Measurements from ENCODE around the gene SERP2.

DNA sequence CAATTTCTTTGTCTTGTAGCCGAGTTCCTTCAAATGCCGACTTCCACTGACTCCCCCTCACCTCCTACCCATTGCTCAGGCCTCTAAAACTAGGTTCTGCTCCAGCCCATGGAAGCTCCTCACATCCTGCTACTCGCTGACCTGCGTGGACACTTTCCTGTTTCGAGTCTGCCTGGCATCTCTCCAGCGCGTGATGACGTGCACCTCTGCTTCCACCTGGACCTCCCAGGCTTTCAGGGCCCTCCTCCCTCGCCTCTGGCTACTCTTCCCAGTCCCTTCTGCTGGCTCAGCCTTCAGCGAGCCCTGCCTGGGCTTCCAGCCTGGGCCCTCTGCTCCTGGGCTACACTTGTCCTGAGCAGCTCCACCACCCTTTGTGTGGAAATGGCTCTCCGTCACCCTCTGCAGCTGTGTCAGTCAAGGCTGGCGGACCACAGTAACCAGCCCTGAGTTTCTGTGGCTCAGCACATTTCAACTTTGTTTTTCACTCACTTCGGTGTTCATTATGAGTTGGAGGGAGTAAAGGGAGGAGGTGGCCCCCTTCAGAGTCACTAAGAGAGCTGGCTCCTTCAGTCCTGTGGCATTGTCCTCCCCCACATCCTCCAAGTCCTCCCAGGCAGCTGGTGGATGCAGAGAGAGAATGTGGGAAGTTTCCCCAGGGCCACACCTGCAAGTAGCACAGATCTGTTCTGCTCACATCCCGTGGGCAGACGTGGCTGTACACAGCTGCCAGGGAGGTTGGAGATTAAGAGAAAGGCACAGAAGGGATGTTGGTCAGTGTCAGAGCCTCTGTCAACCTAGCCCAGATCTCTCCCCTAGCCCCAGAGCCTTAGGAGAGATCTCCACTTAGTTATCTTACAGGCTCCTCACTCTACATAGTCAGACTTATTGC is 49.4 kb downstream of the SERP2 start:
- TF ChIP-seq, protein P1, sequence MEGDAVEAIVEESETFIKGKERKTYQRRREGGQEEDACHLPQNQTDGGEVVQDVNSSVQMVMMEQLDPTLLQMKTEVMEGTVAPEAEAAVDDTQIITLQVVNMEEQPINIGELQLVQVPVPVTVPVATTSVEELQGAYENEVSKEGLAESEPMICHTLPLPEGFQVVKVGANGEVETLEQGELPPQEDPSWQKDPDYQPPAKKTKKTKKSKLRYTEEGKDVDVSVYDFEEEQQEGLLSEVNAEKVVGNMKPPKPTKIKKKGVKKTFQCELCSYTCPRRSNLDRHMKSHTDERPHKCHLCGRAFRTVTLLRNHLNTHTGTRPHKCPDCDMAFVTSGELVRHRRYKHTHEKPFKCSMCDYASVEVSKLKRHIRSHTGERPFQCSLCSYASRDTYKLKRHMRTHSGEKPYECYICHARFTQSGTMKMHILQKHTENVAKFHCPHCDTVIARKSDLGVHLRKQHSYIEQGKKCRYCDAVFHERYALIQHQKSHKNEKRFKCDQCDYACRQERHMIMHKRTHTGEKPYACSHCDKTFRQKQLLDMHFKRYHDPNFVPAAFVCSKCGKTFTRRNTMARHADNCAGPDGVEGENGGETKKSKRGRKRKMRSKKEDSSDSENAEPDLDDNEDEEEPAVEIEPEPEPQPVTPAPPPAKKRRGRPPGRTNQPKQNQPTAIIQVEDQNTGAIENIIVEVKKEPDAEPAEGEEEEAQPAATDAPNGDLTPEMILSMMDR (IDR thresholded peaks at IDR 0.05; ENCODE audit: insufficient read depth, low read depth, low read length): no peak
- TF ChIP-seq EZH2 (IDR thresholded peaks at IDR 0.05; ENCODE audit: insufficient read depth, low read length): no peak
